ENCODE results near the gene ERMN. TPM values are rescaled to one million over a fixed set of nuclear protein-coding genes. Genes with fewer than 3 reads are reported as not detected.

ERMN gene
- total RNA-seq, 1 donor from 2014 or later: 0.14 TPM

DNA sequence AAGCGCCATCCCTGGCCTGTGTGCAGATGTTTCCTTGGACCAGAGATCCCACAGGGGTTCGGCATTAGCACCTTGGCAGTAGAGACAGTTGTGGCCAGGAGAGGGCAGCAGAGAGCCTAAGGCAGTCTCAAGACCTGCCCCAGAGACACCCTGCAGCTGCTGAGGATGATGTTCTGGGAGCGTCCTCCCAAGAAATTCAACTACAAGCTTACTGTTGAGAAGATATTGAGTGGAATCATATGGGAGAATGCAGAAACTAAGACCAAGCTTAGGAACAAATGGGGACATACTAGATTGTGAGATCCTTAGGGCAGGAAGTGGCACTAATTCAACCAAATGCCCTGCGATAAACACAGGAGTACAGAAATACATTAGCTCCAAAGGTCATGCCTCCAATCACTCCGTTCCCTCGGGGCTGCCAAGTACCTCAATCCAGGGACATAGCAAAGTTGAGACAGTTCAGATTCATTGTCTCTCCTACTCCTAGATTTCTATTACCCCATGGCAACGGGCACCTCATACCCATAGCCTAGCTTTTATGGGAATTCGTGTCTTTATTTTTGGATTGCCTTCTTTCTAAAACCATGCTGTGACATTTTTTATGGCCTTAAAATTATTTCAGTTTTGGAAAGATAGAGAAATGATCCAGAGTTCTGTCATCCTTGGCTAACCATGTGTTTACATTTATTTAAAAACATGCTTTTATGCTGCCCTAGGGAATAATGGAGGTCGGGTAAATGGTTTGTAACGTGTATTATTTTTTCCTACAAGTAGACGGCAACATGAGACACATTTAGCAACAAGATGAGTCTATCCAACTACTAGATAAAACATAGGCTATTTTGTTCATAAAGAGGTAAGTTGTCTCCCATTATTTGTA, 2.2 kb upstream of the ERMN start:
- FAIRE-seq (peak; percentile 88), DNase-seq (ENCODE audit: low read depth) (peak; percentile 32)
- H3K4me2 ChIP-seq (ENCODE audit: low read length): no peak overlapping the region
- Mint-ChIP-seq H3K27me3 (ENCODE audit: low read depth, unreplicated experiment) (no peaks in the 10 kb centered on the region), H3K4me1 (ENCODE audit: low read depth, unreplicated experiment) (peaks cover 2% of the 10 kb centered on the region), H3K9me3 (ENCODE audit: unreplicated experiment) (no peaks in the 10 kb centered on the region), H3K27ac (ENCODE audit: unreplicated experiment) (no peak overlapping the region), H3K36me3 (ENCODE audit: low read depth, unreplicated experiment) (no peaks in the 10 kb centered on the region), H3K4me3 (ENCODE audit: unreplicated experiment) (no peak overlapping the region)
- no peaks in the 10 kb centered on the region for H3K4me1 ChIP-seq (ENCODE audit: insufficient read depth, low read length)
- H3K27ac ChIP-seq (ENCODE audit: low read depth, low read length): no peak overlapping the region
- no peak overlapping the region for H3K9ac ChIP-seq (ENCODE audit: low read length)
- H3K79me2 ChIP-seq (ENCODE audit: insufficient read depth, low read length): no peaks in the 10 kb centered on the region
- H3K4me3 ChIP-seq (ENCODE audit: insufficient read depth, low read depth, low read length): no peak overlapping the region
- no peaks in the 10 kb centered on the region for H3K9me3 ChIP-seq (ENCODE audit: insufficient read depth, low read depth, low read length)
- no peaks in the 10 kb centered on the region for H3K27me3 ChIP-seq (ENCODE audit: insufficient read depth, low read length)
- no peak for TF ChIP-seq EZH2 (IDR thresholded peaks at IDR 0.05; ENCODE audit: insufficient read depth, low read length)
- TF ChIP-seq, protein P1, sequence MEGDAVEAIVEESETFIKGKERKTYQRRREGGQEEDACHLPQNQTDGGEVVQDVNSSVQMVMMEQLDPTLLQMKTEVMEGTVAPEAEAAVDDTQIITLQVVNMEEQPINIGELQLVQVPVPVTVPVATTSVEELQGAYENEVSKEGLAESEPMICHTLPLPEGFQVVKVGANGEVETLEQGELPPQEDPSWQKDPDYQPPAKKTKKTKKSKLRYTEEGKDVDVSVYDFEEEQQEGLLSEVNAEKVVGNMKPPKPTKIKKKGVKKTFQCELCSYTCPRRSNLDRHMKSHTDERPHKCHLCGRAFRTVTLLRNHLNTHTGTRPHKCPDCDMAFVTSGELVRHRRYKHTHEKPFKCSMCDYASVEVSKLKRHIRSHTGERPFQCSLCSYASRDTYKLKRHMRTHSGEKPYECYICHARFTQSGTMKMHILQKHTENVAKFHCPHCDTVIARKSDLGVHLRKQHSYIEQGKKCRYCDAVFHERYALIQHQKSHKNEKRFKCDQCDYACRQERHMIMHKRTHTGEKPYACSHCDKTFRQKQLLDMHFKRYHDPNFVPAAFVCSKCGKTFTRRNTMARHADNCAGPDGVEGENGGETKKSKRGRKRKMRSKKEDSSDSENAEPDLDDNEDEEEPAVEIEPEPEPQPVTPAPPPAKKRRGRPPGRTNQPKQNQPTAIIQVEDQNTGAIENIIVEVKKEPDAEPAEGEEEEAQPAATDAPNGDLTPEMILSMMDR (IDR thresholded peaks at IDR 0.05; ENCODE audit: insufficient read depth, low read depth, low read length): peak; percentile 80
- H3K36me3 ChIP-seq (ENCODE audit: insufficient read depth, low read length): no peaks in the 10 kb centered on the region
- H4K20me1 ChIP-seq (ENCODE audit: insufficient read depth, low read length): no peaks in the 10 kb centered on the region
- H2AFZ ChIP-seq (ENCODE audit: low read depth, low read length): no peak overlapping the region

DNA sequence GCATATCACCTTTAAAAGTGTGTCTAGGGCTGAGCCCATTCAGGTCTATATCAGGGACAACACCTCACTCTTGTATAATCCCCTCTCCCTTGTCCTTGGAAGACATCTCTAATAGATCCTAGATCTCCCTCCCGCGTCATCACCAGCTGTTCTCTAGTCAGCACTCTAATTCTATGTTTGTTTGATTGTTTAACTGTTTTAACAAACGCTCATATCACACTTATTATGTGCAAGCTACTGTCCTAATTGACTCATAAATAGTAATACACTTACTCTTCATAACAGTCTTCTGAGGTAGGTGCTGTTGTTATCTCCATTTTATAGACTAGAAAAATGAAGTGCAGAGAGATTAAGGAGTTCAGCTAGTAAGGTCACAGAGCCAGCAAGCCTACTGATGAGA, 1.6 kb upstream of the ERMN start:
- H4K20me1 ChIP-seq (ENCODE audit: insufficient read depth, low read length): no peaks in the 10 kb centered on the region
- peaks cover 2% of the 10 kb centered on the region for H3K4me1 Mint-ChIP-seq (ENCODE audit: low read depth, unreplicated experiment)
- no peak for FAIRE-seq

More for the DNA sequence above, 1.6 kb upstream of the ERMN start:
- H2AFZ ChIP-seq (ENCODE audit: low read depth, low read length): no peak overlapping the region
- DNase-seq (ENCODE audit: low read depth): no peak
- H3K4me3 Mint-ChIP-seq (ENCODE audit: unreplicated experiment): no peak overlapping the region
- H3K79me2 ChIP-seq (ENCODE audit: insufficient read depth, low read length): no peaks in the 10 kb centered on the region
- TF ChIP-seq, protein P1 (IDR thresholded peaks at IDR 0.05; ENCODE audit: insufficient read depth, low read depth, low read length): no peak
- no peak for TF ChIP-seq EZH2 (IDR thresholded peaks at IDR 0.05; ENCODE audit: insufficient read depth, low read length)
- no peaks in the 10 kb centered on the region for H3K36me3 Mint-ChIP-seq (ENCODE audit: low read depth, unreplicated experiment)
- H3K9me3 Mint-ChIP-seq (ENCODE audit: unreplicated experiment): no peaks in the 10 kb centered on the region
- H3K9ac ChIP-seq (ENCODE audit: low read length): no peak overlapping the region
- no peak overlapping the region for H3K27ac ChIP-seq (ENCODE audit: low read depth, low read length)
- H3K27me3 ChIP-seq (ENCODE audit: insufficient read depth, low read length): no peaks in the 10 kb centered on the region
- no peaks in the 10 kb centered on the region for H3K36me3 ChIP-seq (ENCODE audit: insufficient read depth, low read length)
- H3K27ac Mint-ChIP-seq (ENCODE audit: unreplicated experiment): no peak overlapping the region
- no peak overlapping the region for H3K4me3 ChIP-seq (ENCODE audit: insufficient read depth, low read depth, low read length)
- H3K4me2 ChIP-seq (ENCODE audit: low read length): no peak overlapping the region
- H3K9me3 ChIP-seq (ENCODE audit: insufficient read depth, low read depth, low read length): no peaks in the 10 kb centered on the region
- H3K27me3 Mint-ChIP-seq (ENCODE audit: low read depth, unreplicated experiment): no peaks in the 10 kb centered on the region
- no peaks in the 10 kb centered on the region for H3K4me1 ChIP-seq (ENCODE audit: insufficient read depth, low read length)

All from astrocyte (in vitro differentiated cells and primary cell).